A172 (cell line): ENCODE results near the gene PAWR. TPM values are rescaled to one million over a fixed set of nuclear protein-coding genes. Genes with fewer than 3 reads are reported as not detected.
A peak's percentile ranks its signal among the peaks of the same experiment; 100 is the strongest.

Experiments
- DNase-seq: peaks from one replicate; pipeline ENCODE4 v3.0.0-alpha.2; 2015; ENCODE audit warnings: low spot score
- total RNA-seq: library from RNA; depleted of rRNA; stranded (reverse); fragments of >200 nt; shearing (Covaris generic); gene quantifications from 2 replicates; pipeline ENCODE4 v1.2.3, GENCODE V29; 2014; rRNA removed

PAWR gene
- total RNA-seq, 1 experiment from 2014 or later, result 63.2 TPM

DNA sequence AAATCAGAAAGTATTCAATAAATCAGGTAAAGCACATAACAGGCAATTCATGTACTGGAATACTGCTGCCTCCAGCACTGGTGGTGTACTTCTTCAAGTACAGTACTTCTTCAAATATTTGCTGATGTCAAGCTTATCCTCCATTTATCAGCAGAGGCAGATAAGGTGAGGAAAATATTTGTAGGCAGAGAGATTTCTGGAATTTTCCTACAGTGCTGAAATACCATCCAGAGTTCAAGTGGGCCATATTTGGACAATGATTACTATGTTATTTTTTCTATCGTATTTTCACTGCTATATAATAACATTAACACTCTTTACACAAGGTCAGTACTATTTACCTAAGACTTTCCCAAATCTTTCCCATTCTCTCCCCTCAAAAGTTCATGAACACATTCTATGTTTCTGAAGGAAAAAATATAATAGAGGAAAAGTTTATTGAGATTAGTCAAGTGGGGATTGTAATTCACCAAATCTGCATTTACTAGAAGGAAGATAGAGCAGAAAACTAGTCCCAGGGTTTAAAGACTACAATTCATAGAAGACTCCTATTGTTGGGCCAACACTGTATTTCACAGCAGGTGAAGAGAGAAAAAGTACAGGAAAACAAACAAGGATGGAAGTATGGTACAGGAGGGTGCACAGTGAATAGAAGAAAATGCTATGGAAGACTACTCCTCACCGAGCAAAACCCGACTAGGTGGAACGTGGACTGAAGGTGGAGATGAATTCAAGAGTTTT, 141.1 kb downstream of the PAWR start:
- peak; percentile 18 for DNase-seq

GRCh38 chr12:79548610-79548924, 142.2 kb downstream of the PAWR start:
- DNase-seq, result no peak

- peak; percentile 87 for DNase-seq
These were observed 142.8 kb downstream of the PAWR start for GRCh38 chr12:79547735-79548609.

- DNase-seq, result peak; percentile 97
These were observed 143.6 kb downstream of the PAWR start for GRCh38 chr12:79547044-79547734.

- DNase-seq, result peak; percentile 93
These were observed 144.2 kb downstream of the PAWR start for GRCh38 chr12:79546466-79547043.

- peak; percentile 46 for DNase-seq
These were observed 146.3 kb downstream of the PAWR start for GRCh38 chr12:79544439-79544838.

- no peak for DNase-seq
These were observed 153.1 kb downstream of the PAWR start for GRCh38 chr12:79537675-79538074.

DNA sequence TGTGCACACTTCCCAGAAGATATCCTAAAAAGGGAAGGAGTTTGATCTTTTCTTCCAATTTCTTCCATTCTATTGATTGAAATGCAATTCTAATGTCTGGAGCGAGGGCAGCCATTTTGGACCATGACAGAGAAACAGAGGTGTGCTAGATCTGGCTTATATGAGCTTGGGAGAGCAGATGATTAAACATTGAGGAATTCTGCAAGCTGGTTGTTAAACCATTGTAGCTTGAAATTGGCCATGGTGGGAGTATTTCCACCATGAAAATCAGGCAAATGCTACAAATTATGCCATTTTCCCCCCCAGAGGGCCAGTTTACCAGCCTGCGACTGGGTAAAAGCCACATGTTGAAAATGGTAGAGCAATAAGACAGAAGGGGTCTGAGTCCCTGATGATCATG, 155.0 kb downstream of the PAWR start:
- no peak for DNase-seq

Other genes with a start within 250 kb of the PAWR start
- gene PPP1R12A, start 244.1 kb upstream of the PAWR start, total RNA-seq, result 59.9 and 65.0 TPM in 2 replicates